ENCODE results near the gene PHRF1.

DNA sequence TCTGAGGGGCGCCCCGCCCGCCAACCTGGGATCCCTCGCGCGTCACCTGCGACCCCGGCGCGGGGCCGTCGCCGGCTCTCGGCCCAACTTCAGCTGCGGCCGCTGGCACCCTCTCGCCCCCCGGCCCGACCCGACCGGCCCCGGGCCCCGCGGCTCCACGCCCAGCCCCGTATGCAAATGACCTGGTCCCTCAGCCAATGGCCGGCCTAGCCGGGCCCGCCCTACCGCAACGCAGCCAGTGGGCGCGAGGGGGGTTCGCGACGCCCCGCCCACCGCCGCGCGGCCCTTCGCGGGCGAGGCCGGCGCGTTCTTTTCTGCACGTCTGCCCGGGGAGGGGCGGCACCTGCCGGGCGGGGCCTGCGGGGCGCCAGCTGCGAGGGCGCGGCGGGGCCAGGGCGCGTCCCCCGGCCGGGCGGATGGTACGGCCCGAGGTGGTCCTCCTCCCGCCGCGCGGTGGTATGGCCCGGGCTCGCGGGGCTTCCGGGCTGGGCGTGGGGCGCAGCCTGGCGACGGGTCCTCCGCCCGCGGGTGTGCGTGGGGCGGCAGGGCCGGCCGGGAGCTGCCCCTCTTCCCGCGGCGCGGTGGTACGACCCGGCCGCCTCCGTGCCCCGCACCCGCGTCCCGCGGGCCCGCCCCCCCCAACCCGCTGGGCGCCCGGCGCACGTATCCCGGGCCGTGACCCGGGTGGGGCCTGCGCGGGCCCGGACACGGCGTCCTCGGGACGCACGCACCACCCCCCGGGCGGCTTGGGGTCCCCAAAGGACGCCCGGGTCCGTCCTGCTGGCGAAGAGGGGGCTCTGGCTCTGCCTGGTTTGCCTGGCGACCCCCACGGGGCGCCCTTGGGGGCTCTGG lies 7.7 kb upstream of the PHRF1 start:
- TF ChIP-seq POLR2A (IDR thresholded peaks at IDR 0.05): no peak
- TF ChIP-seq, protein P1, sequence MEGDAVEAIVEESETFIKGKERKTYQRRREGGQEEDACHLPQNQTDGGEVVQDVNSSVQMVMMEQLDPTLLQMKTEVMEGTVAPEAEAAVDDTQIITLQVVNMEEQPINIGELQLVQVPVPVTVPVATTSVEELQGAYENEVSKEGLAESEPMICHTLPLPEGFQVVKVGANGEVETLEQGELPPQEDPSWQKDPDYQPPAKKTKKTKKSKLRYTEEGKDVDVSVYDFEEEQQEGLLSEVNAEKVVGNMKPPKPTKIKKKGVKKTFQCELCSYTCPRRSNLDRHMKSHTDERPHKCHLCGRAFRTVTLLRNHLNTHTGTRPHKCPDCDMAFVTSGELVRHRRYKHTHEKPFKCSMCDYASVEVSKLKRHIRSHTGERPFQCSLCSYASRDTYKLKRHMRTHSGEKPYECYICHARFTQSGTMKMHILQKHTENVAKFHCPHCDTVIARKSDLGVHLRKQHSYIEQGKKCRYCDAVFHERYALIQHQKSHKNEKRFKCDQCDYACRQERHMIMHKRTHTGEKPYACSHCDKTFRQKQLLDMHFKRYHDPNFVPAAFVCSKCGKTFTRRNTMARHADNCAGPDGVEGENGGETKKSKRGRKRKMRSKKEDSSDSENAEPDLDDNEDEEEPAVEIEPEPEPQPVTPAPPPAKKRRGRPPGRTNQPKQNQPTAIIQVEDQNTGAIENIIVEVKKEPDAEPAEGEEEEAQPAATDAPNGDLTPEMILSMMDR (IDR thresholded peaks at IDR 0.05): no peak
